Cardiac fibroblast (primary cell): Measurements from ENCODE around the gene ZFP91.

ENCODE experiments used
- DNase-seq, 2 donors: peaks; one replicate each; pipeline versions ENCODE4 v3.0.0 to v3.0.0-alpha.2; 2010; ENCODE audit warnings: low read depth in 2 of 2
- H3K4me3 ChIP-seq, 2 donors: replicated peaks in 1 of 2; 1 replicate in 1 of 2; 2 replicates in 1 of 2; pipeline ENCODE4 v1.5.1; 2011; ENCODE audit warnings: low read depth in 2 of 2, low read length in 2 of 2, mild to moderate bottlenecking in 2 of 2, moderate library complexity in 1 of 2
- TF ChIP-seq, protein P1 (sequence below): IDR thresholded peaks from one replicate; pipeline ENCODE4 v1.5.1; 2011; ENCODE audit warnings: low read depth, mild to moderate bottlenecking, low read length, inconsistent platforms

The ZFP91 gene, protein sequence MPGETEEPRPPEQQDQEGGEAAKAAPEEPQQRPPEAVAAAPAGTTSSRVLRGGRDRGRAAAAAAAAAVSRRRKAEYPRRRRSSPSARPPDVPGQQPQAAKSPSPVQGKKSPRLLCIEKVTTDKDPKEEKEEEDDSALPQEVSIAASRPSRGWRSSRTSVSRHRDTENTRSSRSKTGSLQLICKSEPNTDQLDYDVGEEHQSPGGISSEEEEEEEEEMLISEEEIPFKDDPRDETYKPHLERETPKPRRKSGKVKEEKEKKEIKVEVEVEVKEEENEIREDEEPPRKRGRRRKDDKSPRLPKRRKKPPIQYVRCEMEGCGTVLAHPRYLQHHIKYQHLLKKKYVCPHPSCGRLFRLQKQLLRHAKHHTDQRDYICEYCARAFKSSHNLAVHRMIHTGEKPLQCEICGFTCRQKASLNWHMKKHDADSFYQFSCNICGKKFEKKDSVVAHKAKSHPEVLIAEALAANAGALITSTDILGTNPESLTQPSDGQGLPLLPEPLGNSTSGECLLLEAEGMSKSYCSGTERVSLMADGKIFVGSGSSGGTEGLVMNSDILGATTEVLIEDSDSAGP

DNA sequence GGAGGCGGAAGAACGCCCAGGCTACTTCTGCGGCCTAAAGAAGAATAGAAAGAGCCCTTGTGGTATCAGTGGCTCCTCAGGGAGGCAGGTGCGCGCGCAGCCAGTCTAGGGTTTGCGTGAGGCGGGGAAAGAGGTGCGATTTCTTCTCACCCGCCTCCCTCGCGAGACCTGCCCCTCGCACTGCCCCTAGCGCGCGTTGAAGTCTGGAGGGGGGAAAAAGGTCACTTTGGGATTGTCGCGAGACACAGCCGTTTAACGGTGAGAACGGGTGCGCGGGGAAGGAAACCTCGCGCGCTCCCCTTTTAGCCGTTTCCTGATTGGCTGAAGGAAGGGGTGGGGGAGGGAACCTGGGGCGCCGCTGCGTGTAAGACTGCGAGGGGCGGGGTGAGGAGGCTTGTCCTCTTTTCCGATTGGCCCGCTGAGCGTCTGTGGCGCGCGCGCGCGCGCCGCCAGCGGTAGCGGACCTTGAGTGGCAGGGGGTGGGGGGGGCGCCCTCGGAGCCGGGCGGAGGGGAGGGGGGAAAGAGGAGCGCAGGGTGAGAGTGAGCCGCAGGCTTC is at the start of gene ZFP91:
TSS of gene ZFP91 (plus strand) at position 429 of the 557 bp plus-strand sequence. CDS start 219 bp downstream, outside the sequence.
- DNase-seq, result peak; percentile 99
- H3K4me3 ChIP-seq, result peak within 1 kb of the TSS; percentile 85 to 95
- TF ChIP-seq, protein P1, sequence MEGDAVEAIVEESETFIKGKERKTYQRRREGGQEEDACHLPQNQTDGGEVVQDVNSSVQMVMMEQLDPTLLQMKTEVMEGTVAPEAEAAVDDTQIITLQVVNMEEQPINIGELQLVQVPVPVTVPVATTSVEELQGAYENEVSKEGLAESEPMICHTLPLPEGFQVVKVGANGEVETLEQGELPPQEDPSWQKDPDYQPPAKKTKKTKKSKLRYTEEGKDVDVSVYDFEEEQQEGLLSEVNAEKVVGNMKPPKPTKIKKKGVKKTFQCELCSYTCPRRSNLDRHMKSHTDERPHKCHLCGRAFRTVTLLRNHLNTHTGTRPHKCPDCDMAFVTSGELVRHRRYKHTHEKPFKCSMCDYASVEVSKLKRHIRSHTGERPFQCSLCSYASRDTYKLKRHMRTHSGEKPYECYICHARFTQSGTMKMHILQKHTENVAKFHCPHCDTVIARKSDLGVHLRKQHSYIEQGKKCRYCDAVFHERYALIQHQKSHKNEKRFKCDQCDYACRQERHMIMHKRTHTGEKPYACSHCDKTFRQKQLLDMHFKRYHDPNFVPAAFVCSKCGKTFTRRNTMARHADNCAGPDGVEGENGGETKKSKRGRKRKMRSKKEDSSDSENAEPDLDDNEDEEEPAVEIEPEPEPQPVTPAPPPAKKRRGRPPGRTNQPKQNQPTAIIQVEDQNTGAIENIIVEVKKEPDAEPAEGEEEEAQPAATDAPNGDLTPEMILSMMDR, result no peak

- H3K4me3 ChIP-seq, result no peak overlapping the region
- DNase-seq, result no peak
Observed at GRCh38 chr11:58530236-58530635, 48.6 kb upstream of the ZFP91 start.

DNA sequence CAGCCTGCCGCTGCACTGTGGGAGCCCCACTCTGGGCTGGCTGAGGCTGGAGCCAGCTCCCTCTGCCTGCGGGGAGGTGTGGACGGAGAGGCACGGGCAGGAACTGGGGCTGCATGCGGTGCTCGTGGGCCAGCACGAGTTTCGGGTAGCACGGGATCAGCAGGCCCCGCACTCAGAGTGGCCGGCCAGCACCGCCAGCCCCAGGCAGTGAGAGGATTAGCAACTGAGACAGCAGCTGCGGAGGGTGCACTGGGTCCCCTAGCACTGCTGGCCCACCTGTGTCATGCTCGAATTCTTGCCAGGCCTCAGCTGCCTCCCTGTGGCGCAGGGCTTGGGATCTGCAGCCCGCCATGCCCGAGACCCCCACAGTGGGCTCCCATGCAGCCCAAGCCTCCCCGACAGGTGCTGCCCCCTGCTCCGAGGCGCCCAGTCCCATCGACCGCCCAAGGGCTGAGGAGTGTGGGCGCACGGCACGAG is 47.0 kb upstream of the ZFP91 start:
- no peak overlapping the region for H3K4me3 ChIP-seq
- DNase-seq, result no peak
- TF ChIP-seq, protein P1, result no peak

More at GRCh38 chr11:58530236-58530635, 48.6 kb upstream of the ZFP91 start:
- TF ChIP-seq, protein P1, result no peak

DNA sequence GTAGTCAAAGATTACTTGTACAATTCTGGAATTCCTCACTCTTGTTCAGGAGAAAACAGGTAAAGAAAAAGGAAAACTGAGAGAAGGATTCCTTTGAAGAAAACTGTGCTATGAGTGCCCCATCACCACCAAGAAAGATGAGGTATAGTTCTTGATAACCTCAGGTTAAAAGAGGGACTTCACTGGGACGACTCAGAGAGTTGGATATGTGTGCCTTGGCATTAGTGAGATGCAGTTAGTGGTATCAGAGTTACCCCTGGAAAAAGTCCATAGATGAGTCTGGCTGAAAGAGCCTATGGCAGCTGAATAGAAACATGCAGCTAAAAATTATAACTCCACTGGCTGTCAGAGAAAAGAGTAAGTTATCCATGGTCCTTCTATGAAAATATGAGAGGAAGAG is 32.0 kb upstream of the ZFP91 start:
- DNase-seq, result no peak
- TF ChIP-seq, protein P1, result no peak
- H3K4me3 ChIP-seq, result no peak overlapping the region

- no peak overlapping the region for H3K4me3 ChIP-seq
- TF ChIP-seq, protein P1, result no peak
- DNase-seq, result no peak
Observed at GRCh38 chr11:58549644-58550043, 29.2 kb upstream of the ZFP91 start.

- no peak overlapping the region for H3K4me3 ChIP-seq
- DNase-seq, result no peak
- TF ChIP-seq, protein P1, result no peak
Observed at GRCh38 chr11:58560842-58561241, 18.0 kb upstream of the ZFP91 start.
